B cell (primary cell): ENCODE measurements around the gene EBLN1. TPM values are rescaled to one million over a fixed set of nuclear protein-coding genes. Genes with fewer than 3 reads are reported as not detected.

Experiments
- ATAC-seq: fragments of 200-7000 bp; cut with Tn5 transposase; one replicate; pipeline ENCODE4 v1.10.0; 2021; ENCODE audit warnings: low read depth, mild to moderate bottlenecking, moderate number of reproducible peaks, moderate library complexity
- CTCF ChIA-PET: fragments of 350-600 bp; sonication (Branson Sonifier 250); formaldehyde crosslinking; loops from one replicate; lab custom pipeline; 2021; ENCODE audit warnings: antibody characterized with exemption, inconsistent platforms; lab: Charles Lee
- POLR2A ChIA-PET: fragments of 350-600 bp; sonication (Branson Sonifier 250); formaldehyde crosslinking; loops from one replicate; lab custom pipeline; 2021; ENCODE audit warnings: antibody characterized with exemption; lab: Charles Lee
- DNase-seq: peaks from one replicate; pipeline ENCODE4 v3.0.0; 2013
- H2AFZ ChIP-seq: 2 replicates; pipeline ENCODE4 v1.6.1; 2012; ENCODE audit warnings: mild to moderate bottlenecking, low read depth, low read length; ENCODE audit not compliant: insufficient read depth, poor library complexity, severe bottlenecking
- H3K27ac ChIP-seq, 2 donors: 1 replicate in 1 of 2; 2 replicates in 1 of 2; pipeline ENCODE4 v1.5.1; 2012 to 2013; ENCODE audit warnings: low read length in 2 of 2, mild to moderate bottlenecking in 2 of 2, moderate library complexity in 1 of 2
- H3K27me3 ChIP-seq, 4 experiments: fragments of 200-600 bp in 1 of 4; sonication (generic) in 1 of 4; replicated peaks in 1 of 4; 1 replicate in 2 of 4; 2 replicates in 2 of 4; pipeline versions ENCODE4 v1.6.1 to v1.7.0; 2013 to 2016; ENCODE audit warnings: low read length in 3 of 4, mild to moderate bottlenecking in 2 of 4, mixed read lengths in 1 of 4, moderate library complexity in 1 of 4; ENCODE audit not compliant: insufficient read depth in 4 of 4, control insufficient read depth in 3 of 4; ENCODE audit errors: control extremely low read depth in 1 of 4
- H3K36me3 ChIP-seq, 2 experiments: replicated peaks in 1 of 2; 1 replicate in 1 of 2; 2 replicates in 1 of 2; pipeline versions ENCODE4 v1.6.1 to v1.7.1; 2013; ENCODE audit warnings: low read length in 1 of 2; ENCODE audit not compliant: insufficient read depth in 2 of 2, control insufficient read depth in 1 of 2; ENCODE audit errors: control extremely low read depth in 1 of 2, extremely low read depth in 1 of 2
- H3K4me1 ChIP-seq, 2 donors: fragments of 200-600 bp in 1 of 2; sonication (generic) in 1 of 2; 1 replicate in 1 of 2; 2 replicates in 1 of 2; pipeline versions ENCODE4 v1.5.1 to v1.6.1; 2013 to 2017; ENCODE audit warnings: low read length in 2 of 2; ENCODE audit not compliant: control insufficient read depth in 2 of 2, insufficient read depth in 2 of 2
- H3K4me2 ChIP-seq: replicated peaks from 2 replicates; pipeline ENCODE3; 2012; ENCODE audit warnings: mild to moderate bottlenecking, low read depth, low read length; ENCODE audit not compliant: poor library complexity, severe bottlenecking
- H3K4me3 ChIP-seq, 5 experiments: fragments of 200-600 bp in 1 of 5; sonication (generic) in 1 of 5; 1 replicate in 3 of 5; 2 replicates in 2 of 5; pipeline versions ENCODE4 v1.5.1 to v1.7.0; 2011 to 2016; ENCODE audit warnings: low read length in 4 of 5, mild to moderate bottlenecking in 4 of 5, low read depth in 2 of 5, control low read depth in 1 of 5, moderate library complexity in 1 of 5; ENCODE audit not compliant: insufficient read depth in 1 of 5; ENCODE audit errors: control extremely low read depth in 1 of 5, extremely low read depth in 1 of 5
- H3K79me2 ChIP-seq: fragments of 200-600 bp; sonication (generic); one replicate; pipeline ENCODE4 v1.6.0; 2016; ENCODE audit warnings: low read length; ENCODE audit not compliant: control insufficient read depth, insufficient read depth
- H3K9ac ChIP-seq: fragments of 200-600 bp; sonication (generic); 2 replicates; pipeline ENCODE4 v1.6.1; 2017; ENCODE audit warnings: mild to moderate bottlenecking, low read length, moderate library complexity
- H3K9me3 ChIP-seq, 3 donors: one replicate each; pipeline versions ENCODE4 v1.6.1 to v1.7.1; 2013; ENCODE audit warnings: low read length in 2 of 3; ENCODE audit not compliant: control insufficient read depth in 2 of 3, insufficient read depth in 1 of 3; ENCODE audit errors: control extremely low read depth in 1 of 3
- H4K20me1 ChIP-seq: 2 replicates; pipeline ENCODE4 v1.6.0; 2012; ENCODE audit warnings: mild to moderate bottlenecking, low read length; ENCODE audit not compliant: insufficient read depth, control insufficient read depth, poor library complexity, severe bottlenecking
- H3K27ac Mint-ChIP-seq: one replicate; pipeline ENCODE4 v1.8.0; 2021; ENCODE audit warnings: mixed read lengths
- H3K27me3 Mint-ChIP-seq: one replicate; pipeline ENCODE4 v1.8.0; 2021; ENCODE audit warnings: mixed read lengths
- H3K4me1 Mint-ChIP-seq: one replicate; pipeline ENCODE4 v1.8.0; 2021; ENCODE audit warnings: mixed read lengths
- H3K4me3 Mint-ChIP-seq: one replicate; pipeline ENCODE4 v1.8.0; 2021; ENCODE audit warnings: mixed read lengths
- H3K9me3 Mint-ChIP-seq: one replicate; pipeline ENCODE4 v1.8.0; 2022; ENCODE audit warnings: mixed read lengths; ENCODE audit not compliant: insufficient read depth
- EZH2 ChIP-seq: IDR thresholded peaks from 2 replicates; pipeline ENCODE4 v1.6.1; 2012; ENCODE audit warnings: borderline replicate concordance, low read depth, mild to moderate bottlenecking, moderate library complexity, low read length; ENCODE audit not compliant: insufficient read depth, poor library complexity, severe bottlenecking
- WGBS: methylation state at CpG from one replicate; pipeline ENCODE4 v1.1.5; 2013; ENCODE audit warnings: missing lambda C conversion rate; ENCODE audit not compliant: insufficient coverage; 5-methylcytosine and 5-hydroxymethylcytosine counted together
- intact Hi-C: fragments of 100-400 bp; cut with micrococcal nuclease; formaldehyde crosslinking; loops from one replicate; pipeline ENCODE4 v1.10.0; 2022
- polyA plus RNA-seq: library from polyadenylated mRNA; depleted of rRNA; stranded (reverse); fragments of >200 nt; gene quantifications from 2 replicates; pipeline ENCODE4 v1.2.3, GENCODE V29; 2012
- total RNA-seq, 2 donors: library from RNA; stranded (reverse); fragments of 120-200 nt in 1 of 2; gene quantifications; 1 replicate in 1 of 2; 2 replicates in 1 of 2; pipeline versions ENCODE4 v1.2.3 to v1.2.4, GENCODE V29; 2013 to 2022
- TF ChIP-seq, protein P1 (sequence below): fragments of 200-600 bp; IDR thresholded peaks from one replicate; pipeline ENCODE4 v1.8.0; 2022; ENCODE audit warnings: antibody characterized with exemption, mild to moderate bottlenecking

Gene EBLN1
- total and polyA plus RNA-seq, 2 donors (not counting 1 experiment from before 2014, with no cell fraction given) = not detected

DNA sequence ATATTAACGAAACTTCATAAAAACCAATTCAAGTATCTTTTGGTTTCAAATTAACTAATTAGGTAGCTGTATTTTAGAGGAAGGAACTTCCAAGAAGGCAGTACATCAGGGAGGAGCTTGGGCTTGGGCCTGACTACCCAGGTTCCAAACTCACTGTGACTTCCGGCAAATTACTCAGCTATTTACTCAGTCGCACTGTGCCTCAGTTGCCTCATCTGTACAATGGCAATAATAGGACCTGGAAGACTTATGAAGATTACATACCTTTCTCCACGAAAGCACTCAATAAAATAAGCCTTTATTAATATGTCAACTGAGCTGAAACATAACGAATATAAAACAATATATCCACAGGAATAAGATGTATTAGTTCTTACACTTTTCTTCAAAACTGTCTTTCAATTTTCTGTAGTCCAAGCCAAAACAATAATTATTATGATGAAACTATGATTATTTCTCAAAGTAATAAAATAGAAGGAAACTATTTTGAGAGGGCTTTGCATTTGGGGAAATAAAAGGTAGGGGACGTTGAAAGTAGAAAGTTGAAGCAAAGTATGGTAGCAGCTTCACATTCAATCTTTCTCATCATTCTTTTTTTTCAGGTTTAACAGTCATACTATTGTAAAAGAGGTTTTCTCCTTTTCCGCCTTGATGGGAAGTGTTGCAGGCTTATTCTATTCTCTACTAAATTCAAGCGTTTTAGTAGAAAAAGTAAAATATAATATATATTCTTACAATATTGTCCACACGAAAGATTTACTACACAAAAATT lies 10.5 kb upstream of the EBLN1 start:
- peak overlapping the region; percentile 90 for H3K4me3 Mint-ChIP-seq
- Histone ChIP-seq H3K4me2 (peak overlapping the region; percentile 85), H3K27me3 (no peaks in the 10 kb centered on the region), H3K4me3 (peak overlapping the region; percentile 68 to 83 (median 81)), H3K79me2 (no peaks in the 10 kb centered on the region), H3K9ac (peak overlapping the region; percentile 82), H4K20me1 (no peaks in the 10 kb centered on the region), H3K9me3 (no peaks in the 10 kb centered on the region), H2AFZ (peak overlapping the region; percentile 74), H3K36me3 (no peaks in the 10 kb centered on the region), H3K27ac (peak overlapping the region; percentile 66 to 77), H3K4me1 (no peaks in the 10 kb centered on the region)
- intact Hi-C loops = loop anchor here (10.0 kb wide), 2 partner anchors 734 to 1216 kb away; no protein-coding TSS in a partner anchor
- peaks cover 11% of the 10 kb centered on the region for H3K27me3 Mint-ChIP-seq
- CTCF ChIA-PET = interaction anchor here (0.8 to 5.1 kb wide), 9 partner anchors 25 to 346 kb away, joined by 3 to 34 read pairs (median 5); partner anchors contain the start of gene COMMD3
- H3K4me1 Mint-ChIP-seq = peaks cover 14% of the 10 kb centered on the region
- no peak for DNase-seq
- POLR2A ChIA-PET = interaction anchor here (0.9 to 2.5 kb wide), 7 partner anchors 24 to 225 kb away, joined by 3 to 27 read pairs (median 6); partner anchors contain the start of genes COMMD3 and DNAJC1
- WGBS = 60% methylated on average over 1 of the region's 9 CpGs
- TF ChIP-seq, protein P1, sequence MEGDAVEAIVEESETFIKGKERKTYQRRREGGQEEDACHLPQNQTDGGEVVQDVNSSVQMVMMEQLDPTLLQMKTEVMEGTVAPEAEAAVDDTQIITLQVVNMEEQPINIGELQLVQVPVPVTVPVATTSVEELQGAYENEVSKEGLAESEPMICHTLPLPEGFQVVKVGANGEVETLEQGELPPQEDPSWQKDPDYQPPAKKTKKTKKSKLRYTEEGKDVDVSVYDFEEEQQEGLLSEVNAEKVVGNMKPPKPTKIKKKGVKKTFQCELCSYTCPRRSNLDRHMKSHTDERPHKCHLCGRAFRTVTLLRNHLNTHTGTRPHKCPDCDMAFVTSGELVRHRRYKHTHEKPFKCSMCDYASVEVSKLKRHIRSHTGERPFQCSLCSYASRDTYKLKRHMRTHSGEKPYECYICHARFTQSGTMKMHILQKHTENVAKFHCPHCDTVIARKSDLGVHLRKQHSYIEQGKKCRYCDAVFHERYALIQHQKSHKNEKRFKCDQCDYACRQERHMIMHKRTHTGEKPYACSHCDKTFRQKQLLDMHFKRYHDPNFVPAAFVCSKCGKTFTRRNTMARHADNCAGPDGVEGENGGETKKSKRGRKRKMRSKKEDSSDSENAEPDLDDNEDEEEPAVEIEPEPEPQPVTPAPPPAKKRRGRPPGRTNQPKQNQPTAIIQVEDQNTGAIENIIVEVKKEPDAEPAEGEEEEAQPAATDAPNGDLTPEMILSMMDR = no peak
- TF ChIP-seq EZH2 = no peak
- H3K9me3 Mint-ChIP-seq = no peaks in the 10 kb centered on the region
- H3K27ac Mint-ChIP-seq = peak overlapping the region; percentile 100
- no peak for ATAC-seq

DNA sequence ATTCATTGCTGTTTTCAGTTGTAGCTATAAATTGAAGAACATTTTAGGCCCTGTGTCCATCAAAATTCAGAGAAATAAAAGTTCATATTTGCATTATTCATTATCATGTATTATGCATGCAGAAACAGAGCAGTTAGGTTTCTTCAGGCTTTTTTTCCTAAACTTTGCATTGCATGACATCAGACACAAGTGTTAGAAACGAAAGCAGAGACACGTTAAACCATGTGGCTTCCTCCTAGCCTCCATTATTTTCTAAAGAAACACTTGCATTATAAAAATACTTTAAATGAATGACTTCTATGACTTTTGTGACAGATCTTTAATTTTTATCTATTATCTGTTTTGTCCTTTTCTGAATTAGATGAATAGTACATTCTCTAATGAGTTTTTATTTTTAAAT lies 8.8 kb upstream of the EBLN1 start:
- Histone ChIP-seq H2AFZ (no peak overlapping the region), H4K20me1 (no peaks in the 10 kb centered on the region), H3K9ac (no peak overlapping the region), H3K79me2 (no peaks in the 10 kb centered on the region), H3K36me3 (no peaks in the 10 kb centered on the region), H3K4me3 (no peak overlapping the region), H3K4me2 (no peak overlapping the region), H3K9me3 (no peaks in the 10 kb centered on the region), H3K27me3 (no peaks in the 10 kb centered on the region), H3K4me1 (no peaks in the 10 kb centered on the region), H3K27ac (no peak overlapping the region)
- ChIA-PET POLR2A (interaction anchor here (1.5 kb wide), 1 partner anchor 89 kb away, joined by 3 read pairs; the partner anchor contains the start of gene COMMD3), CTCF (no interaction called here)
- no CpG with 5 or more reads among the region's 2 CpGs for WGBS
- no peak for ATAC-seq
- DNase-seq = no peak
- no peak overlapping the region for H3K27ac Mint-ChIP-seq
- no peak overlapping the region for H3K4me3 Mint-ChIP-seq
- TF ChIP-seq, protein P1 = no peak
- H3K27me3 Mint-ChIP-seq = peaks cover 15% of the 10 kb centered on the region
- no peaks in the 10 kb centered on the region for H3K9me3 Mint-ChIP-seq
- intact Hi-C loops = loop anchor here (10.0 kb wide), 2 partner anchors 732 to 1218 kb away; no protein-coding TSS in a partner anchor
- peaks cover 14% of the 10 kb centered on the region for H3K4me1 Mint-ChIP-seq
